NCI-H128 (cell line): ENCODE results near the gene LRRC73.
A peak's percentile ranks its signal among the peaks of the same experiment; 100 is the strongest.
"Not testable (repeated sequence)": the region's sequence is repeated elsewhere in the genome, so short reads cannot be mapped to it uniquely, and the experiment has no call there.

Source experiments
- DNase-seq: peaks from one replicate; lab custom pipeline; 2025; ENCODE audit not compliant: unreplicated experiment; lab: John Stamatoyannopoulos, UW

LRRC73 gene

DNA sequence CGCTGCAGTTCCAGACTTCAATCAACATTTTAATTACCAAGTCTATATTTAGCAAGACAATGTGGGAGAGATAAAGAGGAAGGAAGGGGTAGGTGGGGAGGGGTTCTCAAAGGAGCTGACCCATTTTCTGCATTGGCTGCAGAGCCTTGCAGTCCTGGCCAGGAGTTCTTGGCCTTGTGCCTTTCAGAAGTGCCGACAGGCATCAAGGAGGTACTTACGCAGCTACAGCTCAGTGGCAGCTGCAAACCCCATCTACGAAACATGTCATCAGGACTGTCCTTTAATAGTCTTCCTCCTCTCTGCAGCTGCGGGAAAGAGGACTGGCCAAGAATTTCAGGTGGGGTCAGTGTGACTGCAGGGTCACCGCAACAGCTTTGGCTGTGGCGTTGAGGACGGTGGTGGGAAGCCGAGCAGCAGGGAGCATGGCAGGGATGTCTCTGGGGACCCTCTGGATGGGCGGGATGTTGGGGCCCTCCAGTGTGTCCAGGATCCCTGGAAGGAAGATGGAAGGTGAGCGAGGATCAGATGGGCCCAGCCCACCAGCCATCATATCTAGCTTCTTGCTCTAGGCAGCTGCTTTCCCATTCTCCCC, 1.8 kb upstream of the LRRC73 start:
- DNase-seq: no peak

DNA sequence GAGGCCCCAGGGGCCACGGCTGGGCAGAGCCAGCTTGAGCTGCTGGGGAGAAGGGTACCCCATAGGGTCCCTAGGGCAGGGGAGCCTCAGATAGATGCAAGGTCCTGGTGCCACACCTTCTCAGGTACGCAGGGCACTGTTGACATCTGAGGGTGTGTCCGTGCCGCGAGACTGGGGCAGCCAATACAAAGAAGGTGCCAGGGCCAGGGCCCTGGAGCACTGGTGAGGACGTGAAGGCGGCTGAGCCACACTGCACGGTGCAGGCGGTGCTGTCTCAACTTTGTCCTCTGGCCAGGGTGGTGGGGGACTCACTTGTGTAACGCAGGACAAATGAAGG, 649 bp upstream of the LRRC73 start:
- DNase-seq: no peak

DNA sequence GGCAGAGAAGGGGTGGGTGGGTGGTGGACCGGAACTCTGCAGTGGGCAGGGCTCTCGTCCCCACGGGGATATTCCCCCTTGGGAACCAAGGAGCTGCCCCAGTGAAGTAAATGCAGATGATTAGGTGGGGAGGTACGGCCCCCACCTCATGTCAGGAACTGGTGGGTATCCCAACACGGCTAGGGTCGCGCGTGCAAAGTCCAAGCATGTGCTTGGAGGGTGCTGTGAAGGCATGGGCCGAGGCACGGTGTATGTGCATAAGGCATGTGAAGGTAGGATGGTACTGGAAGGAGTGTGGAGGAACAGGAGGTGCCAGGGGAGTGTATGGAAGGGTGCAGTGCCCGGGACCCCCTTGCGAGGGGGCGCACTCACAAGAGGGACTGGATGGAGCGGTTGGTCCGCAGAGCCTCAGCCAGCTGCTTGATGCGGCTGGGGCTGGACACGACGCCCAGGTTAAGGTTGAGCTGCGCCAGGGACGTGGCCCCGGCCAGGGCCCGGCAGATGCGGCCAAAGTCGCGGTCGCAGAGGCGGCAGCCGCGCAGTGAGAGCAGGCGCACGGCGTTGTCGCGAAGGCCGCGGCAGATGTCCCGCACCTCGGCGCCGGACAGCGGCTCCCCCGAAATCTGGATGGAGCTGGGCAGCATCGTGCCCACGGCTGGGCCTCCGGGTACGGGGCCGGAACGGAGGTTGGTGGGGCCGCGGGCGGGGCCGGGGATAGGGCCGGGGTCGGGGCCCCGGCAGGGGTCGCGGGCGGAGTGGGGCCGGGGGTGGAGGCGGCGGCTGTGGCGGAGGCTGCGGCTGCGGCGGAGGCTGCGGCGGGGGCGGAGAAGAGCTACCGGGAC, 783 bp downstream of the LRRC73 start:
- no peak for DNase-seq

DNA sequence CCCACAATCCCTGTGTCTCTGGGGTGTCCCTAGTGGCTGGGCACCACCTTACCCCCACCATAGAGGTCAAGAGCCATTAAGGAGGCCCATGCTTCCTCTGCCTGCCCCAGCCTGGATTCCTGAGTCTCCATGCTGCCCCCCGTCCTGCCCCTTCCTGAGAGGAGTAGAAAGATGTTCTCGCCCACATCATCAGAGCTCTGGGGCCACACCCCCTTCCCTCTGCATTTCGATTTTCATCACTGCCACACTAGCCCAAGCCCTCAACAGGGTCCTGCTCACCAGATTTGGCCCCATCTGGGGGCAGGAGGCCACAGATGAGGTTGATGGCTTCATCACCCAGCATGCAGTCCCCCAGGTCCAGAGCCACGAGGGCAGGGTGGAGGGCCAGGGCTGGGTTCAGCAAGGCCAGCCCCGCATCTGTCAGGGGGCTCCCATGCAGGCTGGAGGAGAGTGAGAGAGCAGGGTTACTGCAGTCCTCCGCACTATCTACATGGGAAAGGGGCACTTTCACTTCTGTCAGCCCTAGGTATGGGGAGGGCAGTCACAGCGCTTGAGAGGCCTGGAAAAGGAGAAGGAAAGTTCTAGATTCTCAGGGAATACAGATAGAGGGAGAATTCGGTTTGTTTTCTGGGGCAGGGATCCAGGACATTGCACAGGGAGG, 1.5 kb downstream of the LRRC73 start:
- DNase-seq: no peak

DNA sequence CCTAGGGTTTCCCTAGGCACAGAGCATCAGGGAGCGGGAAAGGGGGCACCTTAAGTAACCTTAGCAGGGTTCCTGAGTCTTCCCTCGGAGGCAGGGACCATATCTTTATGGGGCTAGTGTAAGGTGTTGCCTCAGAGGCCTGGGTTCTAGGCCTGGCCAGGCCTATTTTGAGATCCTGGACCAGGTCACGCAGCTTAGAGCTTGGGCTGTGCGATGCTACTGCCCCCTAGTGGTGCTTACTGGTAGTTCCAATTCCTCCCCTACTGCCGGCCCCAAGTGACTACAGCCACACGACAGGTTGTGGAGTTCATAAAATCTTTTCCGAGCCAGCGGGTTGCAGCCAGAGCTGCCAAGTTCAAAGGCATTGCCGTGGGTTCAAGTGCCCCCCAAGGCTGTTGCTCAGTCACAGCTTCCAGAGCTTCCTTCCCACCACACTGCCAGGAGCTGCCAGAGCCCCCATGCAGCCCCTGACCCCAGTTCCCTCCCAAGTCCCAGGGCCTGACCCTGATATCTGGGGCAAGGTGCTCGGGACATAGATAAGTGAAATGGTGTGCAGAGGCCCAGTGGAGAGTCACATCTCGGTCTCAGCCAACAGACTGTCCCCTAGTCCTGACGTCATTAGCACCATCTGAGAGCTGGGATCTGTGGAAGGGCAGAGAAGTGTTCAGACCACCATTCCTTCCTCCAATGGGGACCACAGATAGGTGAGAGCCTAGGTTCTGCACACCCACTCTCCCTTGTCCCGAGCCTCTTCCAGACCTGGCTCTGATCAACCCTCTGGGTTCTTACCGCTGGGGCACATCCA, 3.3 kb downstream of the LRRC73 start:
- peak; percentile 64 for DNase-seq

DNA sequence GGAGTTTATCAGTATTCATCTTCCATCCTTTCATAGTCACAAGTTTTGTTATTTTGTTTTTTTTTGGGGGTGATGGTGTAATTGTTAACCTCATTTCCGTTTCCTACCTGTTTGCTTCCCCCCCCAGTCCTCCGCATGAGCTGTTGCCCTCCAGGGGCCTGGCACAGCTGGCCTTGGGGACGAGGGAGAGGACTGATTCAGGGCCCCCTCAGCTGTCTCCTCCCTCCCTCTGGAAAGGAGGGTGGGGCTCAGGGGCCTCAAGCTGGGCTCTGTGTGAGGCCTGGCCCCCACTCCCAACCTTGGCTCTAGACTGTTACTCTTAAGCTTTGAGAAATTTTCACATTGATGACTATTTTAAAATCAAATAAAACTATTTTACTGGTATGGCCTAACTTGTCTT, 4.0 kb downstream of the LRRC73 start:
- no peak for DNase-seq

DNA sequence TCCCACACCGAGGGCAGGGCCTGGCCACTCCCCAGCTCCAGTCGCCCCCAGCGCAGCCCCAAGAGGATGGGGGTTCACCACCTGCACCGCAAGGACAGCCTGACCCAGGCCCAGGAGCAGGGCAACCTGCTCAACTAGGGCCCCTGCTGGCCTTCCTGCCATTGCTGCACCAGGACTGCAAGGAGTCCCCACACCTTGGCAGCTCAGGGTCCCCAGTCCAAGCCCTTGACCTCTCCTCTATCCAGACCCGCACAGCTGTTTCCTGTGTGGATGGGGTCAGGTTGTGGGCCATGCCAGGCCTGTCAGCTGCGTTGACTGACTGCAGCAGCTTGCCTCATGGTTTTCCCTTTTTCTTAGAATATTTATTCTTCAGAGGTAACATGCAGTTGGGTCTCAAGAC, 4.4 kb downstream of the LRRC73 start:
- no peak for DNase-seq

DNA sequence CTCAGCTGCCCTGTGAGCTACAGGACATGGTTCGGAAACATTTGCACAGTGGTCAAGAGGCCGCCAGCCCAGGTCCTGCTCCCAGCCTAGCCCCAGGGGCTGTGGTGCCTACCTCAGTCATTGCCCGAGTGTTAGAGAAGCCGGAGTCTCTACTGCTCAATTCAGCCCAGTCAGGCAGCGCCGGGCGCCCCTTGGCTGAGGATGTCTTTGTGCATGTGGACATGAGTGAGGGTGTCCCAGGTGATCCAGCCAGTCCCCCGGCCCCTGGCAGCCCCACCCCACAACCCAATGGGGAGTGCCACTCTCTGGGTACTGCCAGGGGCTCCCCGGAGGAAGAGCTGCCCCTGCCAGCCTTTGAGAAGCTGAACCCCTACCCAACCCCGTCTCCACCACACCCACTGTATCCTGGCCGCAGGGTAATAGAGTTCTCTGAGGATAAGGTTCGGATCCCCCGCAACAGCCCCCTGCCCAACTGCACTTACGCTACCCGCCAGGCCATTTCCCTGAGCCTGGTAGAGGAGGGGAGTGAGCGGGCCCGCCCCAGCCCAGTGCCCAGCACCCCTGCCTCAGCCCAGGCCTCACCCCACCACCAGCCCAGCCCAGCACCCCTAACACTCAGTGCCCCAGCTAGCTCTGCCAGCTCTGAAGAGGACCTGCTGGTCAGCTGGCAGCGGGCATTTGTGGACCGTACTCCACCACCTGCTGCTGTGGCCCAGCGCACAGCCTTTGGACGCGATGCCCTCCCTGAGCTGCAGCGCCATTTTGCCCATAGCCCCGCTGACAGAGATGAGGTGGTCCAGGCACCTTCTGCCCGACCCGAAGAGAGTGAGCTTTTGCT, 5.2 kb downstream of the LRRC73 start:
- DNase-seq: no peak

DNA sequence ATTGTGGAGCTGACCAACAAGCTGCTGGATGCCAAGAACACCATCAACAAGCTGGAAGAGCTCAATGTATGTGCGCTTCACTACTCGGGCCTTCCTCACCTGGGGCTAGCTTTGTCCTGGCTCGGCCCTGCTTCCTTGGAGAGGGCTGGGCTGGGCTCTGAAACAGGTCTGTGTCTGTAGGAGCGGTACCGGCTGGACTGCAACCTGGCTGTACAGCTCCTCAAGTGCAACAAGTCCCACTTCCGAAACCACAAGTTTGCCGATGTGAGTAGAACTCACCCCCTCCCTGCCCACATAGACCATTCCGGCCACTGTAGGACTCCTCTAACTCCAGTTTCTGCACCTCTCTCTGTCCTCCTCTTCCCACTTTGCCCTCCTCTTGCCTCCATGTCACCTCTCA, 6.7 kb downstream of the LRRC73 start:
- no peak for DNase-seq

DNA sequence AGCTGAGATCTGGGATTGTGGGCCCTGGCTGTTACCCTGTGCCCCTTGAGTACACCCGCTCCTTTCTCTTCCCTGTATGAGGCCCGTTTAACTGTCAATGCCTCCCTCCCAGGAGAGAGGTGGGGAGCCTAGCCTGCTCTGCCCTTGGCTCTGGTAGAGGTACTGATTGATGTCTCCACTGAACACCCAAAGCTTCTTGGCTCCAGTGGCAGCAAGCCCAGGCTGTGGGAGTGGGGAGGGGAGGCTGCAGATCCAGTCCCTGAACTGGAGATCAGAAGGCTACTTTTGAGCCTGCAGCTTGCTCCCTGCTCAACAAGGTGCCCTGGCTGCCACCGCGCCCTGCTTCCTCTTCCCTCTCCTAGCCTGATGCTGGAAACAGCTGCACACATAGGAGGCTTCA, 7.5 kb downstream of the LRRC73 start:
- DNase-seq: no peak

DNA sequence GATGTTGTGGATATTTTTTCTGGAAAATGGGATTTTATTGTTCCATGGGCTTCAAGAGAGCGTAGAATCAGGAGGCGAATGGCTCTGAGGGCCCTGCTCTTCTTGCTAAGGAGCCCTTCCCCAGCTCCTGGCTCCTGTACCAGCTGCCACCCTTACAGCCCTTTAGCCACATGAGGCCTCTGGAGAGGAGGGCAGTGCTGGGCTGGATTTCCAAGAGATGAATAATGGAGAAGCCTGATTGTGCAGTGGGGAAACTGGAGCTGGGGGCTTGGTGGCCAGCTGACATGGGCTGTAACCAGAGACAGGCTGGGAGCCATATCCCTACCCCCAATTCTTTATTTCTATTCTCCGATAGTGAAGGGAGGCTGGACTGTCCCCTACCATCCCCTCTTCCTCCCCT, 9.2 kb downstream of the LRRC73 start:
- no peak for DNase-seq

DNA sequence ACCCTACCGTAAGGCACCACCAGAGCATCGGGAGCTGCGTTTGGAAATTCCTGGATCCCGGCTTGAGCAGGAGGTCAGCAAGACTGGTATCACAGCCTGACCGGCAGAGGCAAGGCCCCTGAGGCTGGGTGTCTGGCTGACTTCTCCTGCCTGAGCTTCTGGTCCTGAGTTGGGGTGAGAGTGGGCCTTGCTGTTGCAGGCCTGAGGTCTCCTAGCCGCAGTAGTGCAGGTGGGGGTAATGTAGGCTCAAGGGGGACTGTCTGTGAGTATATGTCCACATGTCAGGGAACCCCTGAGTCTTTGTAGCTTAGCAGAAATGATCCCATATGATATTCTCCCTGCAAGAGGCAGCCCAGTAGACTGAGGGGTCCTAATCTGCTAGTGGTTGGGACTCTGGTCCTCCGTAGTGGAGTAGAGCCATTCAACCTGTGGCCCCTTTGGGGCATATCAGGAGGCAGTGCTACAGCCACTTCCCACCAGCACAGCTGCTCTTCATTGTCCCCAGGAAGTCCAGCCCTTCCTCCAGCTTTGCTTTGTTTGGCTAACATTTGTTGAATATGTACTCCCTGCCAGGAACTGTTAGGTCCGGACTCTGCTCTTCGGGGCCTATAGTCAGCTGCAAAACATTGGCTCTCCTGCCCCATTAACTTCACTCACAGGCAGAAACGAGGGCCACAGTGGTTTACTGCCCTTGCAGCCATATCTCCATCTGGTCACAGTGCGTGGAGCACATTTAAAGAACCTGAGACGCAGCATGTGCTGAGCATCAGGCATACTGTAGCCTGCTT, 10.9 kb downstream of the LRRC73 start:
- no peak for DNase-seq

DNA sequence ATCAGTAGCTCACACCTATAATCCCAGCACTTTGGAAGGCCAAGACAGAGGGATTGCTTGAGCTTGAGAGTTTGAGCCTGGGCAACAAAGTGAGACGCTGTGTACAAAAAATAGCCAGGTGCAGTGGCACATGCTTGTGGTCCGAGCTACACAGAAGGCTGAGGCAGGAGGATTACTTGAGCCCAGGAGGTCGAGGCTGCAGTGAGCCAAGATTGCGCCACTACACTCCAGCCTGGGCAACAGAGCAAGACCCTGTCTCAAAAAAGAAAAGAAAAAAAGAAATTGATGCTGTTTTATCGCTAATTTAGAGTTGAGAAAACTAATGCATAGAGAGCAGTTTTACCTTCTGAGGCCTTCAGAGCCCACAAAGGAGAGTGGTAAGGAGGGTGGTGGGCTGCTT, 11.9 kb downstream of the LRRC73 start:
- not testable (repeated sequence) for DNase-seq

DNA sequence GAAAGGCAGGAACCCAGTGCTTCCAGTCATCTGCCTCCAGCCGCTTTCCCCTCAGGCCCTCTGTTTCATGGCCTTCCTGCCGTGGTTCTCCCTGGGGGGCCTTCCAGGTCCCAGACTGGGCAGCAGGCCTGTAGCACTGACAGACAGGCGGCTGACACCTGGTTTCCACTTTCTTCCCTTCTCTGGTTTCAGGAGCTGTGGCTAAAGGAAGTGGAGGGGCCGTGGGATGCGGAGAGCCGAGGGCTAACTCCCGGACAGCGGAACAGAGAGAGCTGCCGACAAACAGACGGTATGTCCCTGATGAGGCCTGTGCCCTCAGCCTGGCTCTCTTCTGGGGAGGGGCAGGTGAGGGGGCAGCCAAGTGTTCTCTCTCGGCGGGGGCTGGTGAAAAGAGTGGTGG, 12.5 kb downstream of the LRRC73 start:
- DNase-seq: no peak

DNA sequence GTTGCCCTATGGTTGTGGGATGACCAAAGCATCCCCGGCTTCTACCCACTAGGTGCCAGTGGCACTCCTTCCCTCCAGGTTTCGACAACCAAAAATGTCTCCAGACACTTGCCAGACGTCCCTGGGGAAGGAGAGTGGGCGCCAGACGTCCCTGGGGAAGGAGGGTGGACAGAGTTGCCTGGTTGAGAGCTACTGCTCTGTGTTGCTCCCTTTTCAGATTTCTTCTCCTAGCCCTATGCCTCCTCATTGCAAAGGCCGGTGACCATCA, 13.1 kb downstream of the LRRC73 start:
- no peak for DNase-seq

DNA sequence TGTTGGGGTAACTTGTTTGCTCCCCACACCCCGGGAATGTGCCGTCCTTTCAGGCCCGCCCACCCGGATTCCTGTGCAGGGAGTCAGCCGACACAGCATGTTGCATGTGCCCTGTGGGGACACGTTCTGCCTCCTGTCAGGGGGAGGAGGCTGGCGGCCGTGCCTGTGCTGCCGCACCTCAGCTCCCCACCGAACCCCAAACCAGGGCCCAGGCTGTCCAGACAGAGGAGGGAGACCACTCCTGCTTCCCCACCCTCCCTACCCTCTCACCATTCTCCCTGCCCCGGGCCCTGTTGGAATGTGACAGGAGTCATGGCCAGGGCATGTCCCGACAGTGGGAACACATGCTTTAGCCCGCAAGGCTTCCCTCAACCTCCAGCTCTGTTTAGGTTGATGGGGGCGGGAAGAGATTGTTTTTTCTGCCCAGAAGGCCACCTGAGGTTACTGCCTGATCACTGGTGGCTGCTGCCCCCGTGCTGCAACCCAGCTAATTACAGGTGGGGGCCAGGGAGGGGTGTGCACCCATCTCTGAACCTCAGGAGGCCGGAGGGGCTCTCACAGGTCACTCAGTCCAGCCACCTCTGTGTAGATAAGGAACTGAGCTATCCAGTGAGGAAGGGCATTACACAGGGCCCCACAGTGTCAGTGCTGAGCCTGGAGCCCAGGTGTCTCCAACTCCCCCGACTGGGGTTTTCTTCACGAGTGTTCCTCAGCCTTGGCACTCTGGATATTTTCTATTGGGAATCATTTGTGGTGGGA, 13.6 kb downstream of the LRRC73 start:
- no peak for DNase-seq

DNA sequence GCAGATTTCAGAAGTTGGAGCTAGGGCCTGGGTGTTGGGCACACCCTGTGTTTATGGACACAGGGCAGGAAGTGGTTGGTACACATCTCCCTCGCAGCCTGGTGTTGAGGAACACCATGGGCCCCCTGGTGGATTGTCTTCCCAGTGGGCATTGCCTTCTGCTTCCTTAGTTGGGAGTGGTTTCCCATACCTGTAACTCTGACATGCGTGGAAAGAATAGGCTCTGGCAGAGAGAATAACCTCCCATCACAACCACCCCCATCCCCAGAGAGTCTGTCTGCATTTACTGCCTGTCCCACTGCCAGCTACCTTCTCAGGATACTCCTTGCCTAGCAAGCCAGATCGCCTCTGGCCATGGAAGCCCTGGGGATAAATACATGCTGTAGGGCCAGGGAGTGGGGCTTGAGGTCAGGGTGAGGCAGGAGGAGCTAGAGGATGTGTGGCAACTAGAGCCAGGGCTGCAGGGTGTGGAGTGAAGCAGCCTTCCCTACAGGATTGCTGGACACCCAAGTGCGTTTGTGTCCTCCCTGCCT, 14.7 kb downstream of the LRRC73 start:
- no peak for DNase-seq

DNA sequence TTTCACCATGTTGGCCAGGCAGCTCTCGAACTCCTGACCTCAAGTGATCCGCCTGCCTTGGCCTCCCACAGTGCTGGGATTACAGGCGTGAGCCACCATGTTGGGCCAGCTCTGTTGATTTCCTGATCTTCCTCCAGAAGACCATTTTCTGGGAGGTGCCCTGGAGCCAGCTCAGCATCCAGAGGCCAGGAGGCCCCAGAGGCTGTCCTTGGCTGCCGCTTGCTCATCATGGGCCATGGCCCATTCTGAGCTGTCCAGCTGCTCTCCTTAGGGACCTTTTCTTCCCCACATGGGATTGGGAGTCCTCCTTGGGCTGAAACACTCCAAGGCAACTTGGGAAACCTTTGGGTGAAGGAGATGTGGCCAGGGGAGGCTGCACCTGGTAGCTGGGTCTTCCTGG, 15.4 kb downstream of the LRRC73 start:
- no peak for DNase-seq

DNA sequence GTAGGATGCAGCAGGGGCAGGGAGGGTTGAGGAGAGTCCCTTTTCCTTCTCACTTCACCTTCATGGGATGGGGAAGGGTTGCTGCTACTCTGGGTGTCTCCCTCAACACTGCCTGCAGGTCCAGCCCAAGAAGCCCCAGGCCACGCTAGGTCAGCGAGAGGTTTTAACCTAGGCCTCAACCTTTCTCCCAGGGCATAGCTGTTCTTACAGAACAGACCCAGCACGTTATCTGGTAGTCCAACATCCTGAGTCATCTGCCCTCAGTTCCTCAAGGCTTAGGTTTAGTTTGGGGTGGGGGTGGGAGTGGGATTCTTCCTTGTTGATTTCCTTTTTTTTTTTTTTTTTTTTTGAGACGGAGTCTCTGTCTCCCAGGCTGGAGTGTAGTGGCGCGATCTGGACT, 15.8 kb downstream of the LRRC73 start:
- DNase-seq: no peak
